PC-3 (cell line): Measurements from ENCODE around the gene MAP7. TPM values are rescaled to one million over a fixed set of nuclear protein-coding genes. Genes with fewer than 3 reads are reported as not detected.

Experiments used
- ATAC-seq: fragments of 200-7000 bp; cut with Tn5 transposase; 2 replicates; pipeline ENCODE4 v1.9.1; 2020; ENCODE audit warnings: mild to moderate bottlenecking, moderate library complexity
- BruUV-seq: library from RNA; stranded (reverse); fragments of 400-500 nt; replicated peaks from 2 replicates; lab custom pipeline; 2021; lab: Mats Ljungman, UMichigan
- CTCF ChIA-PET: fragments of 300-600 bp; sonication (Branson Sonifier 250); formaldehyde crosslinking; loops from one replicate; lab custom pipeline; 2022; ENCODE audit warnings: antibody characterized with exemption; lab: Charles Lee
- POLR2A ChIA-PET: fragments of 300-600 bp; sonication (Branson Sonifier 250); formaldehyde crosslinking; loops from one replicate; lab custom pipeline; 2022; ENCODE audit warnings: antibody characterized with exemption; ENCODE audit not compliant: unreplicated experiment; lab: Charles Lee
- DNase-seq: peaks from one replicate; pipeline ENCODE4 v3.0.0-alpha.2; 2015
- H2AFZ ChIP-seq: fragments of 300-600 bp; sonication (generic); 2 replicates; pipeline ENCODE4 v1.6.0; 2016; ENCODE audit warnings: antibody characterized with exemption, low read length
- H3F3A ChIP-seq: fragments of 300-600 bp; sonication (generic); one replicate; pipeline ENCODE4 v1.6.0; 2017; ENCODE audit warnings: antibody characterized with exemption, low read length, control low read depth, mild to moderate bottlenecking; ENCODE audit not compliant: unreplicated experiment
- H3K27ac ChIP-seq: fragments of 300-600 bp; sonication (generic); 2 replicates; pipeline ENCODE4 v1.5.1; 2016; ENCODE audit warnings: mild to moderate bottlenecking, low read length
- H3K27me3 ChIP-seq: fragments of 300-600 bp; sonication (generic); 2 replicates; pipeline ENCODE4 v1.6.1; 2016; ENCODE audit warnings: low read length, mixed read lengths
- H3K36me3 ChIP-seq: fragments of 300-600 bp; sonication (generic); 2 replicates; pipeline ENCODE4 v1.6.1; 2016; ENCODE audit warnings: low read depth, mixed run types, low read length, mixed read lengths
- H3K4me1 ChIP-seq: fragments of 300-600 bp; sonication (generic); 2 replicates; pipeline ENCODE4 v1.5.1; 2016; ENCODE audit warnings: low read length; ENCODE audit not compliant: insufficient read depth
- H3K4me2 ChIP-seq: fragments of 300-600 bp; sonication (generic); 2 replicates; pipeline ENCODE4 v1.6.0; 2016; ENCODE audit warnings: low read length
- H3K4me3 ChIP-seq: fragments of 300-600 bp; sonication (generic); 2 replicates; pipeline ENCODE4 v1.5.1; 2016; ENCODE audit warnings: mild to moderate bottlenecking, low read length, mixed read lengths
- H3K79me2 ChIP-seq: fragments of 300-600 bp; sonication (generic); 2 replicates; pipeline ENCODE4 v1.6.1; 2017; ENCODE audit warnings: low read length, mixed read lengths
- H3K9ac ChIP-seq: fragments of 300-600 bp; sonication (generic); 2 replicates; pipeline ENCODE4 v1.6.0; 2016; ENCODE audit warnings: mild to moderate bottlenecking, low read length
- H3K9me2 ChIP-seq: fragments of 300-600 bp; sonication (generic); replicated peaks from 2 replicates; pipeline ENCODE4 v1.6.1; 2016; ENCODE audit warnings: mixed run types, low read length, mixed read lengths
- H3K9me3 ChIP-seq: fragments of 300-600 bp; sonication (generic); 2 replicates; pipeline ENCODE4 v1.6.1; 2016; ENCODE audit warnings: low read length, mixed read lengths
- H4K20me1 ChIP-seq: fragments of 300-600 bp; sonication (generic); 2 replicates; pipeline ENCODE4 v1.6.1; 2016; ENCODE audit warnings: low read length, mixed read lengths
- EZH2 ChIP-seq: fragments of 300-600 bp; sonication (generic); IDR thresholded peaks from one replicate; pipeline ENCODE4 v1.6.1; 2017; ENCODE audit warnings: antibody characterized with exemption, mild to moderate bottlenecking, low read length; ENCODE audit not compliant: unreplicated experiment
- EZH2phosphoT487 ChIP-seq: fragments of 300-600 bp; sonication (generic); IDR thresholded peaks from 2 replicates; pipeline ENCODE4 v1.6.1; 2018; ENCODE audit warnings: mild to moderate bottlenecking, antibody characterized with exemption, low read length, borderline replicate concordance
- intact Hi-C: fragments of 100-400 bp; cut with micrococcal nuclease; formaldehyde crosslinking; loops from 2 replicates; pipeline ENCODE4 v1.9.0; 2023
- total RNA-seq: library from RNA; depleted of rRNA; stranded (reverse); fragments of >200 nt; gene quantifications from 2 replicates; pipeline ENCODE4 v1.2.3, GENCODE V29; 2014
- TF ChIP-seq, protein P1 (sequence below): fragments of 300-600 bp; sonication (generic); conservative IDR thresholded peaks from 2 replicates; pipeline ENCODE4 v1.5.1; 2017; ENCODE audit warnings: antibody characterized with exemption, low read depth, mild to moderate bottlenecking, low read length

MAP7 gene
- total RNA-seq, 1 experiment from 2014 or later: 13.9 TPM

DNA sequence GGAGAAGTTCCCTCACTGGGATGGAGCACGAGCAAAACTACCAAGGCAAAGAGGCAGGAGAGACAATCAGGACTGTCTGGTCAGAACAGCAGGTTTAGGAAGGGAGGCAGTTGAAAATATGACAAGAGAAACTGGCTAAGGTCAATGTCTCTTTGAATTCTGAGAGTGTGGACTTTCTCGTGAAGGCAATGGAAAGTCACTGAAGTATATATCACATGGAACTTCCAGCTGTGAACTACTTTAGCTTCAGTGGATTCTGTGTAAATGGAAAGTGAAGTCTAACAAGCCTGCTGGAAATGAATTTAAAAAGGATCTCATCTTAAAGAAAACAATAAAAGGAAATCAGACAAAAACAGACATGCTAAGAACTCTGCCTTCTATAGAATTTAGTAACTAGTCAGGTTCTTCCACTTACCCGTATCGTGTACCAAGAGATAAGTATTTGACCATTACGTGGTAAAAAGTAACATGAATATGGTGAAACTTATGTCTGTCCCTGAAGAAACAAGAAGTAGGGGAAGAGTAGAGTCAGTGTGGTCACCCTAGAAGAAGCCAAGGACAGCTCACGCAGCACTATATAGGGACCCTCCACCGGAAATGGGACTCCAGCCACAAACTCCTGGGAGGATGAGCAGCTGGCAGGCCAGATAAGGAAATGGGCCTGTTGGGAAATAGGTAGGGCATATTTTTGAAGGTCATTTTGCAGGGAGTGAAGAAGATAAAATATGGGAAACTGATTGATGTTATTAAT, 123.4 kb downstream of the MAP7 start:
- Histone ChIP-seq H3K27ac (no peak overlapping the region), H4K20me1 (no peaks in the 10 kb centered on the region), H3K4me1 (no peaks in the 10 kb centered on the region), H3K4me2 (no peak overlapping the region), H3K36me3 (no peaks in the 10 kb centered on the region), H3F3A (no peaks in the 10 kb centered on the region), H2AFZ (no peak overlapping the region), H3K9ac (no peak overlapping the region), H3K9me2 (no peaks in the 10 kb centered on the region), H3K79me2 (no peaks in the 10 kb centered on the region), H3K4me3 (no peak overlapping the region), H3K9me3 (no peaks in the 10 kb centered on the region), H3K27me3 (no peaks in the 10 kb centered on the region)
- ATAC-seq (no peak), DNase-seq (no peak)
- ChIA-PET CTCF (no interaction called here), POLR2A (no interaction called here)
- no TSS peak for BruUV-seq
- intact Hi-C loops: no loop called here
- TF ChIP-seq, protein P1, sequence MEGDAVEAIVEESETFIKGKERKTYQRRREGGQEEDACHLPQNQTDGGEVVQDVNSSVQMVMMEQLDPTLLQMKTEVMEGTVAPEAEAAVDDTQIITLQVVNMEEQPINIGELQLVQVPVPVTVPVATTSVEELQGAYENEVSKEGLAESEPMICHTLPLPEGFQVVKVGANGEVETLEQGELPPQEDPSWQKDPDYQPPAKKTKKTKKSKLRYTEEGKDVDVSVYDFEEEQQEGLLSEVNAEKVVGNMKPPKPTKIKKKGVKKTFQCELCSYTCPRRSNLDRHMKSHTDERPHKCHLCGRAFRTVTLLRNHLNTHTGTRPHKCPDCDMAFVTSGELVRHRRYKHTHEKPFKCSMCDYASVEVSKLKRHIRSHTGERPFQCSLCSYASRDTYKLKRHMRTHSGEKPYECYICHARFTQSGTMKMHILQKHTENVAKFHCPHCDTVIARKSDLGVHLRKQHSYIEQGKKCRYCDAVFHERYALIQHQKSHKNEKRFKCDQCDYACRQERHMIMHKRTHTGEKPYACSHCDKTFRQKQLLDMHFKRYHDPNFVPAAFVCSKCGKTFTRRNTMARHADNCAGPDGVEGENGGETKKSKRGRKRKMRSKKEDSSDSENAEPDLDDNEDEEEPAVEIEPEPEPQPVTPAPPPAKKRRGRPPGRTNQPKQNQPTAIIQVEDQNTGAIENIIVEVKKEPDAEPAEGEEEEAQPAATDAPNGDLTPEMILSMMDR: no peak
- TF ChIP-seq EZH2phosphoT487 (no peak), EZH2 (no peak)

DNA sequence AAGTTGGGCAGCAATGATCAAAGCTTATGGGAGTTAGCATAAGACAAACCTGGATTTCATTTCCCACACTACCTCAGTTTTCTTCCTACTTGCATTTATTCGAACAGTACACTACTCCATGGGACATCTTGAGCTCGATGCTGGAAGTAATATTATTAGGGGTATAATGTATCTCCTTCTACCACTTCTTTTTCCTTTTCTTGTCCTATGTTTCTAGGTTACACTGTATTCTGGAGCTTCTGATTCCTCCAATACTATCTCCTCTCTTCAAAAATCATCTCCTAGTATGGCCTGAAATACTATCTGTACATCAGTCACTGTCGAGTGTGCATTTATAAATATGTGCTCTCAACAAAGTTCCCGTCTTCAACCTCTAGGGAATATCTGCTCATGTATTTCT, 124.4 kb downstream of the MAP7 start:
- ATAC-seq (no peak), DNase-seq (no peak)
- H3K9me3 ChIP-seq: no peaks in the 10 kb centered on the region
- no TSS peak for BruUV-seq
- H3K9ac ChIP-seq: no peak overlapping the region
- TF ChIP-seq EZH2phosphoT487 (no peak), EZH2 (no peak)
- TF ChIP-seq, protein P1: no peak
- no peaks in the 10 kb centered on the region for H3K79me2 ChIP-seq
- ChIA-PET CTCF (no interaction called here), POLR2A (no interaction called here)
- intact Hi-C loops: no loop called here
- H3K36me3 ChIP-seq: no peaks in the 10 kb centered on the region
- H3F3A ChIP-seq: no peaks in the 10 kb centered on the region
- no peak overlapping the region for H3K27ac ChIP-seq
- no peaks in the 10 kb centered on the region for H3K4me1 ChIP-seq
- no peaks in the 10 kb centered on the region for H4K20me1 ChIP-seq
- no peak overlapping the region for H3K4me2 ChIP-seq
- H2AFZ ChIP-seq: no peak overlapping the region
- no peaks in the 10 kb centered on the region for H3K27me3 ChIP-seq
- H3K9me2 ChIP-seq: no peaks in the 10 kb centered on the region
- H3K4me3 ChIP-seq: no peak overlapping the region

DNA sequence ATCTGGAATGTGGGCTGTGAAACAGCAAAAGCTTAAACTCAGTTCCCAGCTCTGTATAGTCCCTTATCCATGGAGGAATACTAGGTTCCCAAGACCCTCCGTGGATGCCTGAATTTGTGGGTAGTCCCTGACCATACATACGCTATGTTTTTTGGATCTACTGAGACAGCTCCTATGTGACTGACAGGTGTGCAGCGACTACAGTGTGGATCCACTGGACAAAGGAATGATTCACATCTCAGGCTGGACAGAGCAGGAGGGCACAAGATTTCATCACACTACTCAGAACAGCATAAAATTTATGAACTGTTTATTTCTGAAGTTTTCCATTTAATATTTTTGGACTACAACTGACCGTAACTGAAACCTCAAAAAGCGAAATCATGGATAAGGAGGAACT, 125.3 kb downstream of the MAP7 start:
- no peaks in the 10 kb centered on the region for H3K9me2 ChIP-seq
- BruUV-seq: no TSS peak
- intact Hi-C loops: no loop called here
- TF ChIP-seq EZH2phosphoT487: no peak
- TF ChIP-seq, protein P1: no peak
- TF ChIP-seq EZH2: no peak
- no peak overlapping the region for H3K4me2 ChIP-seq
- H3K9me3 ChIP-seq: no peaks in the 10 kb centered on the region
- H2AFZ ChIP-seq: no peak overlapping the region
- H3K27me3 ChIP-seq: no peaks in the 10 kb centered on the region
- H3K79me2 ChIP-seq: no peaks in the 10 kb centered on the region
- H3K4me3 ChIP-seq: no peak overlapping the region
- POLR2A ChIA-PET: no interaction called here
- H3K36me3 ChIP-seq: no peaks in the 10 kb centered on the region
- no peak for ATAC-seq
- H3K4me1 ChIP-seq: no peaks in the 10 kb centered on the region
- no peak overlapping the region for H3K9ac ChIP-seq
- H4K20me1 ChIP-seq: no peaks in the 10 kb centered on the region
- H3F3A ChIP-seq: no peaks in the 10 kb centered on the region
- DNase-seq: no peak
- H3K27ac ChIP-seq: no peak overlapping the region
- CTCF ChIA-PET: no interaction called here
